T-helper 2 cell treated with Interferon-gamma antibody and Interleukin-4, amounts not matched to agents 5 μg/mL and 100 μg/mL, for 36 hours (primary cell): Measurements from ENCODE around the gene CEP170B.
"Not testable (repeated sequence)": the region's sequence is repeated elsewhere in the genome, so short reads cannot be mapped to it uniquely, and the experiment has no call there.

Experiments used
- DNase-seq: peaks from one replicate; pipeline ENCODE4 v3.0.0; 2021; ENCODE audit warnings: low spot score
- H3K27ac Mint-ChIP-seq: one replicate; pipeline ENCODE4 v1.8.0; 2021; ENCODE audit warnings: mild to moderate bottlenecking, mixed read lengths
- H3K27me3 Mint-ChIP-seq: one replicate; pipeline ENCODE4 v1.8.0; 2021; ENCODE audit warnings: low read depth, mixed read lengths
- H3K36me3 Mint-ChIP-seq: one replicate; pipeline ENCODE4 v1.8.0; 2021; ENCODE audit warnings: low read depth, mixed read lengths
- H3K4me1 Mint-ChIP-seq: one replicate; pipeline ENCODE4 v1.8.0; 2021; ENCODE audit warnings: low read depth, mixed read lengths
- H3K4me3 Mint-ChIP-seq: one replicate; pipeline ENCODE4 v1.8.0; 2022; ENCODE audit warnings: mild to moderate bottlenecking, moderate library complexity, mixed read lengths
- H3K9me3 Mint-ChIP-seq: one replicate; pipeline ENCODE4 v1.8.0; 2021; ENCODE audit warnings: mixed read lengths

Gene CEP170B

DNA sequence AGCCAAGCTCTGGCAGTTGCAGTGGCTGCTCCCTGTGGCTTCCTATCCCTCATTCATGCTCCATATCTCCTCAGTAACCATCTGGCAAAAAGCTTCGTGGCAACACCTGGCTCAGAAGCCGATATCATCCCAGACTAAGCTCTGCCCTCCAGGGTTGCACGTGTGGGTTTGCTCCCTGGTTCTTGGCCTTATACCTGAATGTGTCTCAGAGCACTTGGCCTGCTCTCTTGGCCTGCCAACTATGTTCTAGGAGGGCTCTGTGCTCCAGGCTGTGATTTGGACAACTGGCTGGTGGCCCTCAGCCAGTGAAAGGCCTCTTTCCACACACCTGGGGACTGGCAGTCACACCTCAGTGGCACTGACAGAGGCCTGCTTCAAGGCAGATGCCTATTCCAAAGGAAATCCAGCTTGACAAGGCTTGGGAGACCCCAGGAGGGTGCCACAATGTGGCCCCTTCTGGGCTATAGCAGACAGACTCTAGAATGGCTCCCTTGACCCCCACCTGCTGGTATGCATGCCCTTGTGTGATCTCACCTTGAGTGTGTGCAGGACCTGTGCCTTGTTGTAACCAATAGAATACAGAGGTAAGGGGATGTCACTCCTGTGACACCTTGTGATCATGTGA lies 70.1 kb downstream of the CEP170B start:
- Mint-ChIP-seq H3K27me3 (peaks cover 29% of the 10 kb centered on the region), H3K4me1 (peaks cover 2% of the 10 kb centered on the region), H3K4me3 (peak overlapping the region; percentile 72), H3K27ac (no peak overlapping the region), H3K9me3 (no peaks in the 10 kb centered on the region), H3K36me3 (no peaks in the 10 kb centered on the region)
- no peak for DNase-seq

DNA sequence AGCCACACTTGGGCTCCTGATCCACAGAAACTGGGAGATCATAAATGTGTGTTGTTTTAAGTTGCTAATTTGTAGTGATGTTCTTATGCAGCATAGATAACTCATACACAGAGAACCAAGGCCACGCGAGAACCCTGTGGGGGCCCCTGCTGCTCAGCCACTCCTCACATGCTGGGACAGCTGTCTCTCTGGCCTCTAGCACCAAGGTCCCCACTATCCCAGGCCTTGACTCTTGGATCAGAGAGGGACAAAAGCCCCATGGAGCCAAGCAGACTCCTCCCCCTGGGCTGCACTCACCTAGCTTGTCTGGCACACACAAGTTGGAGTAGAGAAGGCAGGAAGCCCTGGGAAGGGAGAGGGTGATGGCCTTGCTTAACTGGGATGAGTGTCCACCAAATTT lies 70.9 kb downstream of the CEP170B start:
- DNase-seq: no peak
- Mint-ChIP-seq H3K4me1 (peaks cover 2% of the 10 kb centered on the region), H3K9me3 (no peaks in the 10 kb centered on the region), H3K27me3 (peaks cover 29% of the 10 kb centered on the region), H3K36me3 (no peaks in the 10 kb centered on the region), H3K27ac (no peak overlapping the region), H3K4me3 (no peak overlapping the region)

DNA sequence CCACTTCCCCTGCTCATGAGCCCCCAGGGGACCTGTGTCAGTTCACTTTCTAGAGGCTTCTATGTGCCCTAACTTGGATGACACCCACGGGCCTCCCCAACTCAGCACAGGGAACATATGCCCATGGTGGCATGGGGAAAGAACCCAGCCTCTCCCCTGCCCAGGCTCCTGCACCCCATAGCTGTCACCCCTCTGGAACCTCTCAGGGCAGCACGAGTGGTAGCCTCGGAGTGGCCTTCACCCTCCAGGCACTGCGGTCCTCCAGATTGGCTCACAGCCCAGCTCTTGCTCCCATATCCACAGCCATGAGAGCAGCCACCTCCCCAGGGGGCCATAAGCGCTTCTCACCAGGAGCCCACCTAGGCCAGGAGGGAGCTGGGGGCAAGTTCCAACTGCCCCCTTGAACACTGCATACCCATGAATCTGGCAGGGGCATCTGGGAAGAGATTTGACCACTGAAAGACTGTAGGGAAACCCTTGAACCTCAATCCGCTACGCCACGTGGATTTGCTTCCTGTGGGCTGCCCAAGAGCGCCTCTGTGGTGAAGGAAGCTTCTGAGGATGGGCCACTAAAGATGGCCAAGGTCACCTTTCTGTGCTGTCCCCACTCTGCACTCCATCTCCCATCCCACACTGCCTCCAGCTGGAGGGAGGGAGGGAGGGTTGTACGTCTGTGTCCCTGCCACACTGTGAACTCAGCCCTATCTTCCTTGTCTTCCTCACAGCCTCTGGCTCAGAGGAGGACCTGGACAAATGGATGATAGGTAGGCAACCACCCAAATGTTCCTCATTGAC lies 71.5 kb downstream of the CEP170B start:
- H3K27me3 Mint-ChIP-seq: peaks cover 29% of the 10 kb centered on the region
- H3K4me1 Mint-ChIP-seq: peaks cover 2% of the 10 kb centered on the region
- H3K27ac Mint-ChIP-seq: no peak overlapping the region
- H3K36me3 Mint-ChIP-seq: no peaks in the 10 kb centered on the region
- no peaks in the 10 kb centered on the region for H3K9me3 Mint-ChIP-seq
- no peak overlapping the region for H3K4me3 Mint-ChIP-seq
- DNase-seq: no peak

DNA sequence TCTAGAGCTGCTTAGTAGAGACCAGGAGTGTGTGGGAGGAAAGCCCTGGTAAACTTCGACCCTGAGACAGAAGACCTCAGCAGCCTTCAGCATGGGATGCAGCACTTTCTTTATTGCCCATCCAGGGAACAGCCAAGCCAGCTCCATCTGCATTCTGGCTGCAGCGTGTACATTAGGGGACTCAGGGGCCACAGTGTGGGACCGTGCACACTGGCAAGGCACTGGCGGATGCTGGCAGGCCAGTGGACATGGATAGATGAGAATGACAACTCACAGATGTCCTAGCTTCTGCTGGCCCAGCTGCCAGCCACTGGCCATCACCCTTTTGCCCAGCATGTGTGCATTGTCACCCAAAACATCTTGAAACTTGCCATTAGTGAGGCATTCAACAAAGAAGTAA lies 72.1 kb downstream of the CEP170B start:
- Mint-ChIP-seq H3K27me3 (peaks cover 29% of the 10 kb centered on the region), H3K9me3 (no peaks in the 10 kb centered on the region), H3K36me3 (no peaks in the 10 kb centered on the region), H3K27ac (no peak overlapping the region), H3K4me1 (peaks cover 2% of the 10 kb centered on the region), H3K4me3 (no peak overlapping the region)
- no peak for DNase-seq

DNA sequence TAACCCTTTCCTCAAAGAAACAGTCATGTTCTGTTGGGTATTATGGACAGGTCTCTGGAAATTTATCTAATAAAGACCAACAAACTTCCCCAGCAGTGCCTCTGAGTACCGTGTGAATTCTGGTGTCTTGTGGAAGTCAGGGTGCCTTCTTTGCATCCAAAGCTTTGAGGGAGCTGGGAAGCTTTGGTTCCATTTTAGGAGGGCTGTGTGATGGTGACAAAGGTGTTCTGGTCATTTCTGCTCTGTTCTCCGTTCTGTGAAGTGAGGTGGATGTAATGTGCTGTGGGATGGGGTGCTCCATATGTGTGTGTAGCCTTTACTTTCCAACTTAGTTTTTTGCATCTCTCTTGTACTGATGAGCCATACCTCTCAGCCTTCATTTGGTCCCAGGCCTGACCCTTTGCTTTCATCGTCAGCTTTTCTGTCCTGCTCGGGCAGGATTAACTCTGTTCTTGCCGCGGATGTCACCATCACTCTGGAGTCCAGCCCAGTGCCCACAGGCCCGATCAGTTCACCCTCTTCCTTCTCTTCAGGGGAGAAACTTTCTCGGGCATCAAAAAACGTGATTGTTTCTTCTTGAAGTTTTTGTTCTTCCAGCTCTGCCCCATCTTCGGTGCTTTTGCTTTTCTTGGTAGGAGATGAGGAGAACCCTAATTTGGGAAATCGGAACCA lies 72.8 kb downstream of the CEP170B start:
- Mint-ChIP-seq H3K27ac (no peak overlapping the region), H3K9me3 (no peaks in the 10 kb centered on the region), H3K4me1 (peaks cover 2% of the 10 kb centered on the region), H3K27me3 (peaks cover 29% of the 10 kb centered on the region), H3K36me3 (no peaks in the 10 kb centered on the region), H3K4me3 (no peak overlapping the region)
- no peak for DNase-seq

DNA sequence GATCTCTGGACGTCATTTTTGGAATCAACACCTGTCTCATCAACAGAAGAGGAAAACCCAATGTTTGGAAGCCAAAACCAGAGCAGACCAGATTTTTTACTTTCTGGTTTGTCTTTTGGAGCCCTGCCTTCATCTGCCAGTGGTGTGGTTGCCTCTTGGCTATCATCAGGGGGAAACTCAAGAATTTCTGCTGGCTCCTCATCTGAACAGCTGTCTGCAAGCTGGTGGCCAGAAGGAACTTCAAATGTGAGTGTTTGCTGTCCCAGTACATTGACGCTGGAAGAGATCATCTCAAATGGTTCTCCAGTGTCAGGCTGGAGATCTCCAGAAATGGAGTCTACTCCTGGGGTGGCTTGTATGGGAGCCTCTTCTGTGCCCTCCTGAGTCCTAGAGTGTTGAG lies 73.4 kb downstream of the CEP170B start:
- DNase-seq: no peak
- Mint-ChIP-seq H3K36me3 (no peaks in the 10 kb centered on the region), H3K27ac (no peak overlapping the region), H3K4me1 (peaks cover 2% of the 10 kb centered on the region), H3K9me3 (no peaks in the 10 kb centered on the region), H3K27me3 (peaks cover 29% of the 10 kb centered on the region), H3K4me3 (no peak overlapping the region)

DNA sequence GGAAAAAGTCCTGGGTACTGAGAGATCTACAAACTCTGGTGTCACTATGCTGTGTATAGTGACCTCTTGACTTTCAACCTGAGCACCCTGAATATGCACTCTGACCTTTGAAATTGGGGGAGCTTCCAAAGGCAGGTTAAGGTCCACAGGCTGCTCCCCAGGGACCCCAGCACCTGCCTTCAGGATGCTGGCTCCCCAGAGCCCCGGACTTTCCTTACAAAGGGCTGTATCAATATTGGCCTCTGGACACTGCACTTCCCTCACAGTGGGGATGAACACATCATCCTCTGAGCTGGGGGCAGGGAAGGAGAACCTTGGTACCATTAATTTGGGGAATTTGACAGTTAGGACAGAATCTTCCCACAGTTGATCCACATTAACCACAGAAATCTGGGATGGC lies 73.9 kb downstream of the CEP170B start:
- Mint-ChIP-seq H3K27me3 (peaks cover 29% of the 10 kb centered on the region), H3K36me3 (no peaks in the 10 kb centered on the region), H3K4me3 (no peak overlapping the region), H3K27ac (no peak overlapping the region), H3K4me1 (peaks cover 2% of the 10 kb centered on the region), H3K9me3 (no peaks in the 10 kb centered on the region)
- no peak for DNase-seq

DNA sequence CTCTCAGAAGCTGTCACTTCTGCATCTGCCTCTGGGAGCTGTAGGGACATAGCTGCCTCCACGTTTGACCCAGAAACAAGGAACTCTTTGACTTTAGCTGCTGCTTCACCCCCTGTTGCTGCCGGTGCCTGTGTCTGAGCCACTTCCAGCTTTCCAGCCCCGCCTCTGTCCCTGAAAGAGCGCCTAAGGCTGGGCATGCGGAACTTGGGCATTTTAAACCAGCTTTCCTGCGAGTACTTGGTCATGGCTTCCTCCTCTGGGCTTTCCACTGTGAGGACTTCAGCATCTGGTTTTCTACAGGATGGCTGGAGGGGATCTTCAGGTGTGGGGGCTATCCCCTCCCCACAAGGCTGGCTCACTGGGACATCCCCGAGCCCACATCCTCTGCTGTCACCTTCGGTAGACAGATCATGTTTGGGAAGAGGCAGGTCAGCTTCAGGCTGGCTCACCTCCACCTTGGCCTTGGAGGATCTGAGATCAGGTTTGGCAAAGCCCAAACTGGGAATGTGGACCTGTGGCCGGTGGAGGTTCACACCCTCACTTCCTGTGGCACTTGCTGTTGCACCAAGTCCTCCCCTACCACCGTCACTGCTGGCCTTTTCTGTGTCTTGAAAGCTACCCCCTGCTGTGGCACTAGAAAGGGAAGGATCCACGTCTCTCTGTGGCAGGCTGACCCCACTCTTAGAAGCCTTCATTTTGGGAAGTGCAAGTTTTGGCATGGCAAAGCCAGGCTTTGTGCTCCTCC lies 74.8 kb downstream of the CEP170B start:
- H3K4me1 Mint-ChIP-seq: no peaks in the 10 kb centered on the region
- H3K9me3 Mint-ChIP-seq: no peaks in the 10 kb centered on the region
- H3K27me3 Mint-ChIP-seq: peaks cover 23% of the 10 kb centered on the region
- no peak for DNase-seq
- no peaks in the 10 kb centered on the region for H3K36me3 Mint-ChIP-seq
- no peak overlapping the region for H3K27ac Mint-ChIP-seq
- H3K4me3 Mint-ChIP-seq: no peak overlapping the region

DNA sequence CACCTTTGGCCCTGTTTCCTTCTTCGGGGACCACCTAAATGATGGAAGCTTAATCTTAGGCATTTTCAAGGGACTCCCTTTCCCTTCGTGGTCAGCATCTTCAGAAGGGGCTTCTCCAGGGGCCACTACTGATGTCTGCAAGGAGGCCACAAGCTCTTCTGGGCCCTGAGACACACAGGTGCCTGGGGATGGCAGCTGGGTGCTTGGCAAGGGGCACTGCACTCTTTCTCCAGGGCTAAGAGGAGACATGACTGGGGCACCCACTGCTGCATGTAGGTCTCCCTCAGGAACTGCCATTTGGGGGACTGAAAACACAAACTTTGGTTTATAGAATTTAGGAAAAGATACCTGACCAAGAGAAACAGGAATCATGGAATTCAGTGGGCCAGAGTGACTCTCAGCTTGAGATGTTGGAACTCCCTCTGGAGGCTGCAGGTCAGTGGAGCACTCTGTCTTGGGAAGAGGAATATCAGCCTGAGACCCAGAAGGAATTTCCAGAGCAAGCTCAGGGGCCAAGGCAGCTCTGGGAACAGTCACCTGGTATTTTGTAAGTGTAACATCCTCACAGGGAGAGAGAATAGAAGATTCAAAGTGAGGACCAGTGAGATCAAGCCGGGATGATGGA lies 75.6 kb downstream of the CEP170B start:
- Mint-ChIP-seq H3K9me3 (no peaks in the 10 kb centered on the region), H3K4me1 (no peaks in the 10 kb centered on the region), H3K4me3 (no peak overlapping the region), H3K27ac (no peak overlapping the region), H3K27me3 (peaks cover 18% of the 10 kb centered on the region), H3K36me3 (no peaks in the 10 kb centered on the region)
- DNase-seq: no peak

DNA sequence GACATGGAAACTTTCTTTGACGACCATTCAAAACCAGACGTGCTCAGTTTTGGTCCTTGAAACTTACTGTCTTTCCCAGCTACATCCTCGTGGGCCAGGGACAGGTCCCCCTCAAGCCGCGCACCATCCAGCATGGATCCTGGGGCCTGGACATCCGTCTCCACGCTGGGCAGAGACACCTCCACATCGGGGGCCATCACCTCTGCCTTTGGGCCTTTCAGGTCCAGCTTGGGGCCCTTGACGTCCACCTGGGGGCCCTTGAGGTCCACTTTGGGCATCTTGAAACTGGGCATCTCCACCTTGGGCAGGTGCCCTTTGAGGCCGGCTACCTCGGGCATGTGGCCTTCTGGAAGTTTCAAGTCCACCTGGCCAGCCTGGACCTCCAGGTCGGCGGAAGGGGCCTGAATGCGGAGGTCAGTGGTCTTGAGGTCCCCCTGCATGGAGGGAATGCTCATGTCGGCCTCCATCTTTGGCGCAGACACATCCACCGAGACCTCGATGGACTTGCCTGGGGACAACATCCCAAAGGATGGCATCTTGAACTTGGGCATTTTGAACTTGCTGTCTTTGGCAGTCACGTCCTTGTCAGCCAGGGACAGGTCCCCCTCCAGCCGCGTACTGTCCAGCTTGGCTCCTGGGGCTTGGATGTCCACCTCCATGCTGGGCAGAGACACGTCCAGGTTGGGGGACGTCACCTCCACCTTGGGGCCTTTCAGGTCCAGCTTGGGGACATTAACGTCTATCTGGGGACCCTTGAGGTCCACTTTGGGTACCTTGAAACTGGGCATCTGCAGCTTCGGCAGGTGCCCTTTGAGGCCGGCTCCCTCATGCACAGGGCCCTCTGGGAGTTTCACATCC lies 76.7 kb downstream of the CEP170B start:
- Mint-ChIP-seq H3K27ac (no peak overlapping the region), H3K27me3 (peaks cover 15% of the 10 kb centered on the region), H3K36me3 (no peaks in the 10 kb centered on the region), H3K4me1 (no peaks in the 10 kb centered on the region), H3K4me3 (no peak overlapping the region), H3K9me3 (no peaks in the 10 kb centered on the region)
- no peak for DNase-seq

DNA sequence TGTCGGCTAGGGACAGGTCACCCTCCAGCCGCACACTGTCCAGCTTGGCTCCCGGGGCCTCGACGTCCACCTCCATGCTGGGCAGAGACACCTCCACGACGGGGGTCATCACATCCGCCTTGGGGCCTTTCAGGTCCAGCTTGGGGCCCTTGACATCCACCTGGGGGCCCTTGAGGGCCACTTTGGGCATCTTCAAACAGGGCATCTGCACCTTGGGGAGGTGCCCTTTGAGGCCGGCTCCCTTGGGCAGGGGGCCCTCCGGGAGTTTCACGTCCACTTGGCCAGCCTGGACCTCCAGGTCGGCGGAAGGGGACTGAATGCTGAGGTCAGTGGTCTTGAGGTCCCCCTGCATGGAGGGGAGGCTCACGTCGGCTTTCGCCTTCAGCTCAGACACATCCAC lies 77.5 kb downstream of the CEP170B start:
- Mint-ChIP-seq H3K4me1 (no peaks in the 10 kb centered on the region), H3K27ac (no peak overlapping the region), H3K36me3 (no peaks in the 10 kb centered on the region), H3K27me3 (peaks cover 8% of the 10 kb centered on the region), H3K9me3 (no peaks in the 10 kb centered on the region), H3K4me3 (no peak overlapping the region)
- no peak for DNase-seq

DNA sequence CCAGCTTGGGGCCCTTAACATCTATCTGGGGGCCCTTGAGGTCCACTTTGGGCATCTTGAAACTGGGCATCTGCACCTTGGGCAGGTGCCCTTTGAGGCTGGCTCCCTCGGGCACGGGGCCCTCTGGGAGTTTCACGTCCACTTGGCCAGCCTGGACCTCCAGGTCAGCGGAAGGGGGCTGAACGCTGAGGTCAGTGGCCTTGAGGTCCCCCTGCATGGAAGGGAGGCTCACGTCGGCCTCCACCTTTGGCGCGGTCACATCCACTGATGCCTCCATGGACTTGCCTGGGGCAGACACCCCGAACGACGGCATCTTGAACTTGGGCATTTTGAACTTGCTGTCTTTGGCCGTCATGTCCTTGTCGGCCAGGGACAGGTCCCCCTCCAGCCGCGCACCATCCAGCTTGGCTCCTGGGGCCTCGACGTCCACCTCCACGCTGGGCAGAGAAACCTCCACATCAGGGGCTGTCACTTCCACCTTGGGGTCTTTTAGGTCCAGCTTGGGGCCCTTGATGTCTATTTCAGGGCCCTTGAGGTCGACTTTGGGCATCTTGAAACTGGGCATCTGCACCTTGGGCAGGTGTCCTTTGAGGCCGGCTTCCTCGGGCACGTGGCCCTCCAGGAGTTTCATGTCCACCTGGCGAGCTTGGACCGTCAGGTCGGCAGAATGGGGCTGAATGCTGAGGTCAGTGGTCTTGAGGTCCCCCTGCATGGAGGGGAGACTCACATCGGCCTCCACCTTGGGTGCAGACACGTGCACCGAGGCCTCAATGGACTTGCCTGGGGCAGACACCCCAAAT lies 78.3 kb downstream of the CEP170B start:
- not testable (repeated sequence) for H3K4me3 Mint-ChIP-seq, H3K4me1 Mint-ChIP-seq, H3K27ac Mint-ChIP-seq, DNase-seq, H3K9me3 Mint-ChIP-seq, H3K27me3 Mint-ChIP-seq, H3K36me3 Mint-ChIP-seq
